ENCODE results near the gene RAB7A. TPM values are rescaled to one million over a fixed set of nuclear protein-coding genes. Genes with fewer than 3 reads are reported as not detected.

Gene RAB7A
- polyA plus RNA-seq, 1 donor (not counting 4 experiments of a cell fraction or from before 2014, with no cell fraction given), result 364 TPM

GRCh38 chr3:128693696-128694095 is 32.3 kb upstream of the RAB7A start:
- TF ChIP-seq EZH2 (IDR thresholded peaks at IDR 0.05; ENCODE audit: low read length), result no peak
- TF ChIP-seq, protein P1, sequence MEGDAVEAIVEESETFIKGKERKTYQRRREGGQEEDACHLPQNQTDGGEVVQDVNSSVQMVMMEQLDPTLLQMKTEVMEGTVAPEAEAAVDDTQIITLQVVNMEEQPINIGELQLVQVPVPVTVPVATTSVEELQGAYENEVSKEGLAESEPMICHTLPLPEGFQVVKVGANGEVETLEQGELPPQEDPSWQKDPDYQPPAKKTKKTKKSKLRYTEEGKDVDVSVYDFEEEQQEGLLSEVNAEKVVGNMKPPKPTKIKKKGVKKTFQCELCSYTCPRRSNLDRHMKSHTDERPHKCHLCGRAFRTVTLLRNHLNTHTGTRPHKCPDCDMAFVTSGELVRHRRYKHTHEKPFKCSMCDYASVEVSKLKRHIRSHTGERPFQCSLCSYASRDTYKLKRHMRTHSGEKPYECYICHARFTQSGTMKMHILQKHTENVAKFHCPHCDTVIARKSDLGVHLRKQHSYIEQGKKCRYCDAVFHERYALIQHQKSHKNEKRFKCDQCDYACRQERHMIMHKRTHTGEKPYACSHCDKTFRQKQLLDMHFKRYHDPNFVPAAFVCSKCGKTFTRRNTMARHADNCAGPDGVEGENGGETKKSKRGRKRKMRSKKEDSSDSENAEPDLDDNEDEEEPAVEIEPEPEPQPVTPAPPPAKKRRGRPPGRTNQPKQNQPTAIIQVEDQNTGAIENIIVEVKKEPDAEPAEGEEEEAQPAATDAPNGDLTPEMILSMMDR (optimal IDR thresholded peaks at IDR 0.05 in 1 of 3, IDR thresholded peaks at IDR 0.05 in 1 of 3, conservative IDR thresholded peaks at IDR 0.05 in 1 of 3; ENCODE audit: extremely low read depth in 1 of 3, insufficient read depth in 2 of 3, low read length in 3 of 3), result no peak
- Histone ChIP-seq H3K27me3 (ENCODE audit: control insufficient read depth, extremely low read depth, insufficient read depth, low read length) (no peaks in the 10 kb centered on the region), H3K9me3 (ENCODE audit: control insufficient read depth, low read depth, low read length) (no peaks in the 10 kb centered on the region), H3K79me2 (ENCODE audit: control insufficient read depth, insufficient read depth, low read length) (no peaks in the 10 kb centered on the region), H2AFZ (ENCODE audit: control insufficient read depth, low read length) (no peak overlapping the region), H3K4me1 (ENCODE audit: control insufficient read depth, extremely low read depth, insufficient read depth, low read length) (no peaks in the 10 kb centered on the region), H3K4me2 (ENCODE audit: control insufficient read depth, extremely low read depth, insufficient read depth, low read depth, low read length) (no peak overlapping the region), H4K20me1 (ENCODE audit: control insufficient read depth, extremely low read depth, insufficient read depth, low read length) (no peaks in the 10 kb centered on the region), H3K4me3 (ENCODE audit: control insufficient read depth in 2 of 3, extremely low read depth in 1 of 3, insufficient read depth in 2 of 3, low read depth in 1 of 3, low read length in 3 of 3) (no peak overlapping the region), H3K27ac (ENCODE audit: control insufficient read depth, insufficient read depth, low read length) (no peak overlapping the region), H3K9ac (ENCODE audit: control insufficient read depth, extremely low read depth, insufficient read depth, low read length) (no peak overlapping the region), H3K36me3 (ENCODE audit: control insufficient read depth in 2 of 2, extremely low read depth in 1 of 2, insufficient read depth in 2 of 2, low read length in 2 of 2) (no peaks in the 10 kb centered on the region), H3K9me1 (ENCODE audit: control insufficient read depth, extremely low read depth, insufficient read depth, low read length) (no peaks in the 10 kb centered on the region)
- FAIRE-seq, result no peak
- dilution Hi-C loops (cut with MboI; ENCODE audit: extremely low pct_ligation_motif_present, low sequenced_read_pairs), result no loop called here
- DNase-seq (ENCODE audit: low read depth, low spot score), result no peak

DNA sequence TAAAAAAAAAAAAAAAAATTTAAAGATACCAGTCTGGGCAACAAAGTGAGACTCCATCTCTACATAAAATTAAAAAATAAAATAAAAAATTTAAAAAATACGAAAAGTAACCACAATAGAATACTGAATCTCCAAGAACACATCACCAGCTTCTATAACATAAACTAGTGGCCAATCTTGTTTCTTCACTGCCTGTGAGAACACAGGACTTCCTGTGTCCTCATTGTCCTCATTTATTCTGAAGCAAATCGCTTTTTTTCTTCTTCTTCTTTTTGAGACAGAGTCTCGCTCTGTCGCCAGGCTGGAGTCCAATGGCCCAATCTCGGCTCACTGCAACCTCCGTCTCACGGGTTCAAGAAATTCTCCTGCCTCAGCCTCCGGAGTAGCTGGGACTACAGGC is 28.6 kb upstream of the RAB7A start:
- dilution Hi-C loops (cut with MboI; ENCODE audit: extremely low pct_ligation_motif_present, low sequenced_read_pairs), result no loop called here
- no peaks in the 10 kb centered on the region for H3K36me3 ChIP-seq (ENCODE audit: control insufficient read depth in 2 of 2, extremely low read depth in 1 of 2, insufficient read depth in 2 of 2, low read length in 2 of 2)
- FAIRE-seq (no peak), DNase-seq (ENCODE audit: low read depth, low spot score) (no peak)
- H3K9ac ChIP-seq (ENCODE audit: control insufficient read depth, extremely low read depth, insufficient read depth, low read length), result no peak overlapping the region
- no peaks in the 10 kb centered on the region for H3K9me1 ChIP-seq (ENCODE audit: control insufficient read depth, extremely low read depth, insufficient read depth, low read length)
- no peak overlapping the region for H3K4me3 ChIP-seq (ENCODE audit: control insufficient read depth in 2 of 3, extremely low read depth in 1 of 3, insufficient read depth in 2 of 3, low read depth in 1 of 3, low read length in 3 of 3)
- H4K20me1 ChIP-seq (ENCODE audit: control insufficient read depth, extremely low read depth, insufficient read depth, low read length), result no peaks in the 10 kb centered on the region
- H3K79me2 ChIP-seq (ENCODE audit: control insufficient read depth, insufficient read depth, low read length), result no peaks in the 10 kb centered on the region
- no peak overlapping the region for H3K27ac ChIP-seq (ENCODE audit: control insufficient read depth, insufficient read depth, low read length)
- TF ChIP-seq EZH2 (IDR thresholded peaks at IDR 0.05; ENCODE audit: low read length), result no peak
- TF ChIP-seq, protein P1 (optimal IDR thresholded peaks at IDR 0.05 in 1 of 3, IDR thresholded peaks at IDR 0.05 in 1 of 3, conservative IDR thresholded peaks at IDR 0.05 in 1 of 3; ENCODE audit: extremely low read depth in 1 of 3, insufficient read depth in 2 of 3, low read length in 3 of 3), result no peak
- peaks cover 2% of the 10 kb centered on the region for H3K4me1 ChIP-seq (ENCODE audit: control insufficient read depth, extremely low read depth, insufficient read depth, low read length)
- H2AFZ ChIP-seq (ENCODE audit: control insufficient read depth, low read length), result no peak overlapping the region
- H3K4me2 ChIP-seq (ENCODE audit: control insufficient read depth, extremely low read depth, insufficient read depth, low read depth, low read length), result no peak overlapping the region
- no peaks in the 10 kb centered on the region for H3K27me3 ChIP-seq (ENCODE audit: control insufficient read depth, extremely low read depth, insufficient read depth, low read length)
- no peaks in the 10 kb centered on the region for H3K9me3 ChIP-seq (ENCODE audit: control insufficient read depth, low read depth, low read length)
